ENCODE measurements around the gene BCAR1. TPM values are rescaled to one million over a fixed set of nuclear protein-coding genes. Genes with fewer than 3 reads are reported as not detected.
"Not testable (repeated sequence)": the region's sequence is repeated elsewhere in the genome, so short reads cannot be mapped to it uniquely, and the experiment has no call there.

Gene BCAR1
- total and polyA plus RNA-seq, 5 experiments from 2014 or later: 0.30 TPM; not detected in 4

GRCh38 chr16:75205961-75206748 is 45.3 kb downstream of the BCAR1 start:
- ATAC-seq, H3K27ac Mint-ChIP-seq, H3K4me3 Mint-ChIP-seq, H3K27me3 Mint-ChIP-seq, H3K9me3 Mint-ChIP-seq, DNase-seq, POLR2A ChIA-PET, H3K36me3 Mint-ChIP-seq: not testable (repeated sequence)
- H3K4me1 Mint-ChIP-seq: peaks cover 2 to 11% (median 7%) of the 10 kb centered on the region in 4 donors

DNA sequence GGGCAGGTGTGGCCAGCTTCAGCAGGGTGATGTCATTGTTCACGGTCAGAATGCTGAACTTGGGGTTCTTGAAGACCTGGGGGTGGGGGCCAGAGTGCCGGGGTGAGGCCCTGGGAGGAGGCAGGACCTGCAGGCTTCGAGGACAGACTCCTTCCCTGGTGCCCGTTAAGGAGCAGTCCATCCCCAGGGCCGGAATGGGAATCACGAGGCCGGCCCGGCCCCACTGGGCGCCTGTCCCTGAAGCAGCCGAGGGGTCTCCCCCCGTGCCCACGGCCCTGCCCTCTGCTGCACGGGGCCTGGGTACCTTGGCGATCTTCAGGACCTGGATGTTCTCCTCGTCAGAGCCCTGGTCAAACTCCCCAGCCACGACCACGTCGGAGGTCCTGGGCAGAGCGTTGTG is 46.0 kb downstream of the BCAR1 start:
- H3K4me3 Mint-ChIP-seq, H3K27ac Mint-ChIP-seq, ATAC-seq, H3K9me3 Mint-ChIP-seq, POLR2A ChIA-PET, H3K36me3 Mint-ChIP-seq, DNase-seq, H3K27me3 Mint-ChIP-seq: not testable (repeated sequence)
- H3K4me1 Mint-ChIP-seq: peaks cover 4 to 18% (median 13%) of the 10 kb centered on the region in 4 donors

DNA sequence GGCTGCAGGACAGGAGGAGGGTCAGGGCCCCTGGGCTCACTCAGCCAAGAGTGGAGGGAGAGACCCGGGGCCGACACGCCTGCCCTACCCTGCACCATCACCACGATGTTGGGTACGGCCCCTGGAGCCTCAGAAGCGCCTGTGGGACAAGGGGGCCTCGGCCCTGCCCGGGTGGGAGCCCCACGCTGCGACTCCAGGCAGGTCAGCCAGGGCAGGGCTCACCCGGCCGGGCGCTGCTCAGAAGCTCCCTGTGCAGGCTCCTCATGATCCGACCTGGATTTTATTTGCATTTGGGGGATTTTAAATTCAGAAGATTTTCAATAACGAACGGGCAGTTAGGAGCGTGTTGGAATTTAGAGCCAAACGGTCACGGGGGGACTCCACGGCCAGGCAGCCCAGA is 46.5 kb downstream of the BCAR1 start:
- not testable (repeated sequence) for H3K27me3 Mint-ChIP-seq, H3K4me3 Mint-ChIP-seq, H3K27ac Mint-ChIP-seq, H3K9me3 Mint-ChIP-seq, H3K36me3 Mint-ChIP-seq, DNase-seq, ATAC-seq
- POLR2A ChIA-PET: interaction anchor here (1.0 kb wide), 1 partner anchor 18 kb away, joined by 3 read pairs; no protein-coding TSS in a partner anchor
- H3K4me1 Mint-ChIP-seq: peaks cover 4 to 20% (median 17%) of the 10 kb centered on the region in 4 donors

DNA sequence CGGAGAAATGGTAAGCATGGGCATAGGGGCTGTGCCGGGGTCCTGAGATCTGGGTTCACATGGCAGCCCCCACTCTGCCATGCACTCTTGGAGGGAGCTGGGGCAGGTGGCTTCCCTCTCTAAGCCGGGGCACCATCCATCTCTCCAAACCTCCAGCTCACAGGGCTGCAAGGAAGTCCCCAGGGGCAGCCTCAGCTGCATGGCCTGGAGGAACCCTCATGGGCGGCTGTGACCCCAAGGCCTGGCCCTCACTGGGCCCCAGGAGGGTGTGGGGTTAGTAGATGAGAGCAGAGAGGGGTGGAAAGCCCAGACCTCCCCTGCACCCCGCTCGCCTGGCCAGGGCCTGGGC is 47.0 kb downstream of the BCAR1 start:
- H3K4me3 Mint-ChIP-seq: no peak overlapping the region
- H3K36me3 Mint-ChIP-seq: no peaks in the 10 kb centered on the region
- H3K27me3 Mint-ChIP-seq: peaks cover 0 to 7% (median 0%) of the 10 kb centered on the region in 5 donors
- H3K4me1 Mint-ChIP-seq: peaks cover 4 to 25% (median 20%) of the 10 kb centered on the region in 4 donors
- H3K27ac Mint-ChIP-seq: no peak overlapping the region
- ATAC-seq: no peak
- POLR2A ChIA-PET: interaction anchor here (1.0 kb wide), 1 partner anchor 18 kb away, joined by 3 read pairs; no protein-coding TSS in a partner anchor
- no peaks in the 10 kb centered on the region for H3K9me3 Mint-ChIP-seq
- no peak for DNase-seq

- Mint-ChIP-seq H3K27me3 (peaks cover 0 to 9% (median 0%) of the 10 kb centered on the region in 5 donors), H3K4me3 (no peak overlapping the region), H3K27ac (peak overlapping the region in 2 of 10 donors; percentile 34 to 51), H3K4me1 (peaks cover 4 to 26% (median 22%) of the 10 kb centered on the region in 4 donors), H3K9me3 (no peaks in the 10 kb centered on the region), H3K36me3 (no peaks in the 10 kb centered on the region)
- POLR2A ChIA-PET: interaction anchor here (1.0 kb wide), 1 partner anchor 19 kb away, joined by 3 read pairs; no protein-coding TSS in a partner anchor
- no peak for DNase-seq
- no peak for ATAC-seq
These were observed 47.6 kb downstream of the BCAR1 start for GRCh38 chr16:75203667-75204409.

DNA sequence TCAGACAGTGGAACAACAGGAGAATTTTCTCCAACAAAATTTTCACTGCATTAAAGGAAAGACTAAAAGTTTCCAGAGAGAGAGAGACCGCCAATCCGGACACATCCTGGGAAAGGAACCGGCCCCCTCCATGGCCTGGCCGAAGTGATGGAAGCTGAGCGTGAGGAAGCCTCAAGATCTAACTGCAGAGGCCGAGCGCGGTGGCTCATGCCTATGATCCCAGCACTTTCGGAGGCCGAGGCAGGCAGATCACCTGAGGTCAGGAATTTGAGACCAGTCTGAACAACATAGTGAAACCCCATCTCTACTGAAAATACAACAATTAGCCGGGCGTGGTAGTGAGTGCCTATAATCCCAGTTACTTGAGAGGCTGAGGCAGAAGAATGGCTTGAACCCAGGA is 48.3 kb downstream of the BCAR1 start:
- Mint-ChIP-seq H3K36me3 (no peaks in the 10 kb centered on the region), H3K27ac (no peak overlapping the region), H3K27me3 (peaks cover 1 to 14% (median 6%) of the 10 kb centered on the region in 5 donors), H3K9me3 (no peaks in the 10 kb centered on the region), H3K4me1 (peaks cover 4 to 26% (median 22%) of the 10 kb centered on the region in 4 donors), H3K4me3 (no peak overlapping the region)
- ATAC-seq: no peak
- POLR2A ChIA-PET: interaction anchor here (0.6 kb wide), 1 partner anchor 262 kb away, joined by 3 read pairs; no protein-coding TSS in a partner anchor
- DNase-seq: no peak

DNA sequence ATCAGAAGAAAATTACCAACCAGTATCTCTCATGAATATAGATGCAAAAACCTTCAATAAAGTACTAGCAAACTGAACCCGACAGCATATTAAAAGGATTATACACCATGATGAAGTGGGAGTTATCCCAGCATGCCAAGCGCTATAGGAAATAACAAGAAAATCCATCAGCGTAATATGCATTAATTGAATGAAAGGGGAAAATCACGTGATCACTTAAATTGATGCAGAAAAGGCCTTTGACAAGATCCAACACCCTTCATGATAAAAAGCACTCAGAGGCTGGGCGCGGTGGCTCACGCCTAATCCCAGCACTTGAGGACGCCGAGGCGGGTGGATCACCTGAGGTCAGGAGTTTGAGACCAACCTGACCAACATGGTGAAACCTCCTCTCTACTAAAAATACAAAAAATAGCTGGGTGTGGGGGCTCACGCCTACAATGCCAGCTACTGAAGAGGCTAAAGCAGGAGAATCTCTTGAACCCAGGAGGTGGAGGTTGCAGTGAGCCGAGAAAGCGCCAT is 49.3 kb downstream of the BCAR1 start:
- peaks cover 5 to 19% (median 16%) of the 10 kb centered on the region in 5 donors for H3K27me3 Mint-ChIP-seq
- H3K4me1 Mint-ChIP-seq: peaks cover 4 to 26% (median 22%) of the 10 kb centered on the region in 4 donors
- H3K27ac Mint-ChIP-seq: peak overlapping the region in 3 of 10 donors; percentile 37 to 47 (median 39)
- DNase-seq (no peak), ATAC-seq (no peak)
- H3K9me3 Mint-ChIP-seq: no peaks in the 10 kb centered on the region
- H3K4me3 Mint-ChIP-seq: no peak overlapping the region
- no peaks in the 10 kb centered on the region for H3K36me3 Mint-ChIP-seq
- POLR2A ChIA-PET: interaction anchor here (0.6 kb wide), 1 partner anchor 261 kb away, joined by 3 read pairs; no protein-coding TSS in a partner anchor

DNA sequence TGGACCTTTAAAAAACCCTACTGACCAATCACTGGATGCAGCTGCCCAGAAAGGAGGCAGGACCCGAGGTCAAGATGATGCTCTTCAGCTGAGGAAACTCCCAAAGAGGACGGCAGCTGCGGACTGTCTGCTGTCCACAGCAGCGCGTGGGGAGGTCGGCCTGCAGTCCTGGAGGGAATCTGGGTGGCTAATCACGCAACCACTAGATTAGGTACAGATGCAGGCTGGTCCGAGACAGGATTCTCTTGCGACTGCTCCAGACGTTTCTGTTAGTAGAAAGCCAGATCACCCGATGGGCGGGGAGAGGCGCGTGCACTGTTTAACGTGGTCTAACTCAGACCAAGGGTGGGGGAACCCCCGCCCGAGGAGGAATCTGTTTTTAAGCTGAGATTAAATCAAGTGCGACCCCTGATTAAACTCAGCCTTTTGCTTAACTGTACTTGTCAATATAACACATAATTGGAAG is 53.3 kb downstream of the BCAR1 start:
- Mint-ChIP-seq H3K36me3 (no peaks in the 10 kb centered on the region), H3K9me3 (no peaks in the 10 kb centered on the region), H3K4me1 (peaks cover 4 to 26% (median 22%) of the 10 kb centered on the region in 4 donors), H3K4me3 (no peak overlapping the region), H3K27me3 (peaks cover 5 to 29% (median 25%) of the 10 kb centered on the region in 5 donors), H3K27ac (no peak overlapping the region)
- DNase-seq (no peak), ATAC-seq (no peak)
- POLR2A ChIA-PET: interaction anchor here (1.0 kb wide), 1 partner anchor 187 kb away, joined by 4 read pairs; no protein-coding TSS in a partner anchor

- POLR2A ChIA-PET: no interaction called here
- H3K4me1 Mint-ChIP-seq: peaks cover 4 to 26% (median 22%) of the 10 kb centered on the region in 4 donors
- no peak overlapping the region for H3K4me3 Mint-ChIP-seq
- ATAC-seq (no peak), DNase-seq (no peak)
- no peaks in the 10 kb centered on the region for H3K9me3 Mint-ChIP-seq
- H3K27me3 Mint-ChIP-seq: peaks cover 9 to 31% (median 25%) of the 10 kb centered on the region in 5 donors
- no peaks in the 10 kb centered on the region for H3K36me3 Mint-ChIP-seq
- H3K27ac Mint-ChIP-seq: peak overlapping the region in 2 of 10 donors; percentile 14 to 68
These were observed 53.8 kb downstream of the BCAR1 start for GRCh38 chr16:75197522-75198134.

GRCh38 chr16:75196836-75197235 is 54.6 kb downstream of the BCAR1 start:
- no peak overlapping the region for H3K27ac Mint-ChIP-seq

GRCh38 chr16:75195811-75196790 is 55.3 kb downstream of the BCAR1 start:
- ATAC-seq: no peak
- H3K4me3 Mint-ChIP-seq: no peak overlapping the region
- H3K36me3 Mint-ChIP-seq: no peaks in the 10 kb centered on the region
- H3K9me3 Mint-ChIP-seq: no peaks in the 10 kb centered on the region
- peaks cover 10 to 28% (median 25%) of the 10 kb centered on the region in 5 donors for H3K27me3 Mint-ChIP-seq
- peaks cover 1 to 19% (median 13%) of the 10 kb centered on the region in 4 donors for H3K4me1 Mint-ChIP-seq
- no peak for DNase-seq
- POLR2A ChIA-PET: no interaction called here
- H3K27ac Mint-ChIP-seq: no peak overlapping the region

More at GRCh38 chr16:75196836-75197235, 54.6 kb downstream of the BCAR1 start:
- Mint-ChIP-seq H3K4me3 (no peak overlapping the region), H3K27me3 (peaks cover 10 to 29% (median 25%) of the 10 kb centered on the region in 5 donors), H3K9me3 (no peaks in the 10 kb centered on the region), H3K4me1 (peaks cover 4 to 23% (median 19%) of the 10 kb centered on the region in 4 donors), H3K36me3 (no peaks in the 10 kb centered on the region)
- DNase-seq (no peak), ATAC-seq (no peak)
- POLR2A ChIA-PET: no interaction called here

Measured in naive thymus-derived CD8-positive, alpha-beta T cell (primary cell).